OCI-LY7 (cell line): ENCODE data around the gene UBXN2A.

Experiments
- CTCF ChIP-seq: fragments of 200-600 bp; sonication (generic); conservative IDR thresholded peaks from 2 replicates; pipeline ENCODE4 v1.5.1; 2014; ENCODE audit warnings: mild to moderate bottlenecking, antibody characterized with exemption, low read length, moderate library complexity, mixed read lengths
- EZH2phosphoT487 ChIP-seq: fragments of 200-600 bp; sonication (generic); IDR thresholded peaks from 2 replicates; pipeline ENCODE4 v1.6.1; 2018; ENCODE audit warnings: low read depth, borderline replicate concordance, mild to moderate bottlenecking, mixed run types, antibody characterized with exemption, low read length, moderate library complexity, mixed read lengths

GRCh38 chr2:24012521-24013188 is 72.4 kb downstream of the UBXN2A start:
- TF ChIP-seq CTCF (no peak), EZH2phosphoT487 (no peak)
